HEK293 (cell line): ENCODE measurements around the gene MGAM2.

Source experiments
- CTCF ChIA-PET: fragments of 350-600 bp; formaldehyde crosslinking; extraction: SDS; loops from one replicate; lab custom pipeline; 2021; ENCODE audit warnings: antibody characterized with exemption; lab: Yijun Ruan, JAX
- POLR2A ChIA-PET: fragments of 300-600 bp; formaldehyde crosslinking; extraction: SDS; loops from one replicate; lab custom pipeline; 2020; ENCODE audit warnings: antibody characterized with exemption, inconsistent platforms; lab: Yijun Ruan, JAX
- H3K27ac ChIP-seq: fragments of 200-500 bp; sonication (Bioruptor generic); 2 replicates; pipeline ENCODE4 v1.5.1; 2014; ENCODE audit warnings: low read depth, low read length, control low read depth, inconsistent platforms; ENCODE audit errors: extremely low read depth
- H3K36me3 ChIP-seq, 2 experiments: fragments of 200-500 bp in 1 of 2; sonication (Bioruptor generic) in 1 of 2; 1 replicate in 1 of 2; 2 replicates in 1 of 2; pipeline ENCODE4 v1.5.1; 2014 to 2017; ENCODE audit warnings: inconsistent platforms in 2 of 2, low read length in 2 of 2; ENCODE audit not compliant: control insufficient read depth in 2 of 2, insufficient read depth in 1 of 2
- H3K4me1 ChIP-seq: fragments of 200-500 bp; sonication (Bioruptor generic); 2 replicates; pipeline ENCODE4 v1.5.1; 2014; ENCODE audit warnings: mild to moderate bottlenecking, low read length, inconsistent platforms; ENCODE audit not compliant: control insufficient read depth, insufficient read depth
- H3K4me3 ChIP-seq: 2 replicates; pipeline ENCODE4 v1.5.1; 2011; ENCODE audit warnings: low read depth, mild to moderate bottlenecking, control low read depth, low read length, moderate library complexity
- H3K9me3 ChIP-seq: fragments of 200-500 bp; sonication (Bioruptor generic); 2 replicates; pipeline ENCODE4 v1.5.1; 2014; ENCODE audit warnings: low read depth, low read length, inconsistent platforms; ENCODE audit not compliant: control insufficient read depth, insufficient read depth
- KLF9 ChIP-seq: fragments of 450-650 bp; formaldehyde crosslinking; IDR thresholded peaks from 2 replicates; pipeline ENCODE4 v1.5.1; 2016; ENCODE audit warnings: missing biosample characterization, missing genetic modification characterization, low read depth
- SCRT2 ChIP-seq: fragments of 450-650 bp; formaldehyde crosslinking; IDR thresholded peaks from 2 replicates; pipeline ENCODE4 v1.5.1; 2016; ENCODE audit warnings: missing biosample characterization, missing genetic modification characterization
- TCF7L2 ChIP-seq: IDR thresholded peaks from 2 replicates; pipeline ENCODE4 v1.6.1; 2011; ENCODE audit warnings: low read depth, mild to moderate bottlenecking, inconsistent platforms, low read length, moderate library complexity, borderline replicate concordance
- ZFP3 ChIP-seq: fragments of 450-650 bp; formaldehyde crosslinking; IDR thresholded peaks from 2 replicates; pipeline ENCODE4 v1.5.1; 2016; ENCODE audit warnings: low read depth, missing biosample characterization, missing genetic modification characterization
- ZNF121 ChIP-seq: fragments of 450-650 bp; formaldehyde crosslinking; IDR thresholded peaks from 2 replicates; pipeline ENCODE4 v1.5.1; 2016; ENCODE audit warnings: missing biosample characterization, missing genetic modification characterization
- ZNF157 ChIP-seq: fragments of 450-650 bp; formaldehyde crosslinking; IDR thresholded peaks from 2 replicates; pipeline ENCODE4 v1.5.1; 2016; ENCODE audit warnings: missing biosample characterization, missing genetic modification characterization
- ZNF174 ChIP-seq: fragments of 450-650 bp; formaldehyde crosslinking; IDR thresholded peaks from 2 replicates; pipeline ENCODE4 v1.5.0; 2017; ENCODE audit warnings: missing biosample characterization, mild to moderate bottlenecking, missing genetic modification characterization
- ZNF335 ChIP-seq: fragments of 450-650 bp; formaldehyde crosslinking; conservative IDR thresholded peaks from 2 replicates; pipeline ENCODE4 v1.5.1; 2016; ENCODE audit warnings: missing biosample characterization, missing genetic modification characterization
- ZNF354C ChIP-seq: fragments of 450-650 bp; formaldehyde crosslinking; IDR thresholded peaks from 2 replicates; pipeline ENCODE4 v1.5.1; 2016; ENCODE audit warnings: missing biosample characterization, missing genetic modification characterization, low read depth, borderline replicate concordance
- ZNF391 ChIP-seq: fragments of 450-650 bp; formaldehyde crosslinking; IDR thresholded peaks from 2 replicates; pipeline ENCODE4 v1.5.1; 2016; ENCODE audit warnings: low read depth, missing biosample characterization, missing genetic modification characterization, borderline replicate concordance
- ZNF423 ChIP-seq: fragments of 450-650 bp; formaldehyde crosslinking; IDR thresholded peaks from 2 replicates; pipeline ENCODE4 v1.5.1; 2016; ENCODE audit warnings: missing biosample characterization, missing genetic modification characterization
- ZNF529 ChIP-seq: fragments of 450-650 bp; formaldehyde crosslinking; IDR thresholded peaks from 2 replicates; pipeline ENCODE4 v1.5.1; 2017; ENCODE audit warnings: missing genetic modification characterization, missing biosample characterization; ENCODE audit not compliant: insufficient replicate concordance
- ZNF747 ChIP-seq: fragments of 450-650 bp; formaldehyde crosslinking; IDR thresholded peaks from 2 replicates; pipeline ENCODE4 v1.5.1; 2016; ENCODE audit warnings: missing biosample characterization, missing genetic modification characterization
- ZNF768 ChIP-seq: fragments of 450-650 bp; formaldehyde crosslinking; IDR thresholded peaks from 2 replicates; pipeline ENCODE4 v1.5.1; 2018; ENCODE audit warnings: missing biosample characterization, mild to moderate bottlenecking, missing genetic modification characterization
- ZNF785 ChIP-seq: fragments of 450-650 bp; formaldehyde crosslinking; IDR thresholded peaks from 2 replicates; pipeline ENCODE4 v1.5.1; 2016; ENCODE audit warnings: missing biosample characterization, missing genetic modification characterization
- ZNF791 ChIP-seq: fragments of 450-650 bp; formaldehyde crosslinking; IDR thresholded peaks from 2 replicates; pipeline ENCODE4 v1.5.1; 2016; ENCODE audit warnings: missing biosample characterization, missing genetic modification characterization
- TF ChIP-seq, protein P1 (sequence below): fragments of 450-650 bp; IDR thresholded peaks from 2 replicates; pipeline ENCODE4 v1.5.1; 2018; ENCODE audit warnings: missing biosample characterization, missing genetic modification characterization
- TF ChIP-seq, protein P2 (sequence below): fragments of 450-650 bp; formaldehyde crosslinking; optimal IDR thresholded peaks from 2 replicates; pipeline ENCODE3; 2016; ENCODE audit warnings: missing biosample characterization, mild to moderate bottlenecking, missing genetic modification characterization
- TF ChIP-seq, protein P3 (sequence below): fragments of 450-650 bp; formaldehyde crosslinking; IDR thresholded peaks from 2 replicates; pipeline ENCODE4 v1.5.1; 2016; ENCODE audit warnings: missing biosample characterization, missing genetic modification characterization
- TF ChIP-seq, protein P4 (sequence below): fragments of 450-650 bp; formaldehyde crosslinking; IDR thresholded peaks from 2 replicates; pipeline ENCODE4 v1.5.1; 2016; ENCODE audit warnings: missing biosample characterization, missing genetic modification characterization
- TF ChIP-seq, protein P5 (sequence below): fragments of 450-650 bp; formaldehyde crosslinking; IDR thresholded peaks from 2 replicates; pipeline ENCODE4; 2016; ENCODE audit warnings: missing biosample characterization, missing genetic modification characterization

MGAM2 gene

DNA sequence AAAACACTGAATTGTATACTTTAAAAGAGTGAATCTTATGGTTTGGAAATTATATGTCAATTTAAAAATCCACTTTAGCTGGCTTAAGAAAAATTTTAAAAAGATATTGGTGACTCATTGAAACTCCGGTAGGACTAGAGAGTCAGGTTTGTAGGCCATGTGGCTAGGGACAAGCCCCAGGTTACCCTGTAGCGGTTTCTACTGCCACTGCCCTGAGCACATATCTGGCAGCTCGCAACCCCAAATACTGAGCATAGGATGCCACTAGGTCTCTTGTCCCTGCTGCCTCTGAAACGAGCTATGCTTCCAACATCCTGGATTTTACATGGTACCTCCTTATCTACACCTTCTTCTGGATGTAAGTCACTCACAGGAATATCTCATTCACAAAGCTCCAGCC lies 1.4 kb upstream of the MGAM2 start (continued):
- TF ChIP-seq ZNF391 (tag by site-specific recombination) (no peak), ZNF335 (no peak)

DNA sequence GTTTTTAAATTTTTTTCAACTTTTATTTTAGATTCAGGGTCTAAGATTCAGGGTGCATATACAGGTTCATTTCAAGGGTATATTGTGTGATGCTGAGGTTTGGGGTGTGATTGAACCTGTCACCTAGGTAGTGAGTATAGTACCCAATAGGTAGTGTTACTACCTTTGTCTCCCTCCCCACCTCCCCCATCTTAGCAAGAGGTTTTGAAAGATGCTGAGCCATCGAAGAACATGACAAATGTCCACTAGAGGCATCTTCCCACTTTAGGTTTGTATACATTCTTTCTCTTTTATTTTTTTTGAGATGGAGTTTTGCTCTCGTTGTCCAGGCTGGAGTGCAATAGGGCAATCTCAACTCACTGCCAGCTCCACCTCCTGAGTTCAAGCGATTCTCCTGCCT lies 880 bp upstream of the MGAM2 start:
- ChIA-PET CTCF (interaction anchor here (0.5 to 1.1 kb wide), 2 partner anchors 135 to 192 kb away, joined by 3 to 4 read pairs; no protein-coding TSS in a partner anchor), POLR2A (no interaction called here)
- TF ChIP-seq, protein P1, sequence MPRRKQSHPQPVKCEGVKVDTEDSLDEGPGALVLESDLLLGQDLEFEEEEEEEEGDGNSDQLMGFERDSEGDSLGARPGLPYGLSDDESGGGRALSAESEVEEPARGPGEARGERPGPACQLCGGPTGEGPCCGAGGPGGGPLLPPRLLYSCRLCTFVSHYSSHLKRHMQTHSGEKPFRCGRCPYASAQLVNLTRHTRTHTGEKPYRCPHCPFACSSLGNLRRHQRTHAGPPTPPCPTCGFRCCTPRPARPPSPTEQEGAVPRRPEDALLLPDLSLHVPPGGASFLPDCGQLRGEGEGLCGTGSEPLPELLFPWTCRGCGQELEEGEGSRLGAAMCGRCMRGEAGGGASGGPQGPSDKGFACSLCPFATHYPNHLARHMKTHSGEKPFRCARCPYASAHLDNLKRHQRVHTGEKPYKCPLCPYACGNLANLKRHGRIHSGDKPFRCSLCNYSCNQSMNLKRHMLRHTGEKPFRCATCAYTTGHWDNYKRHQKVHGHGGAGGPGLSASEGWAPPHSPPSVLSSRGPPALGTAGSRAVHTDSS (tag by site-specific recombination), result no peak
- no peak for TF ChIP-seq ZNF785 (tag by site-specific recombination)
- TF ChIP-seq ZNF768 (tag by site-specific recombination), result no peak
- TF ChIP-seq, protein P2, sequence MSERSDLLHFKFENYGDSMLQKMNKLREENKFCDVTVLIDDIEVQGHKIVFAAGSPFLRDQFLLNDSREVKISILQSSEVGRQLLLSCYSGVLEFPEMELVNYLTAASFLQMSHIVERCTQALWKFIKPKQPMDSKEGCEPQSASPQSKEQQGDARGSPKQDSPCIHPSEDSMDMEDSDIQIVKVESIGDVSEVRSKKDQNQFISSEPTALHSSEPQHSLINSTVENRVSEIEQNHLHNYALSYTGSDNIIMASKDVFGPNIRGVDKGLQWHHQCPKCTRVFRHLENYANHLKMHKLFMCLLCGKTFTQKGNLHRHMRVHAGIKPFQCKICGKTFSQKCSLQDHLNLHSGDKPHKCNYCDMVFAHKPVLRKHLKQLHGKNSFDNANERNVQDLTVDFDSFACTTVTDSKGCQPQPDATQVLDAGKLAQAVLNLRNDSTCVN (tag by site-specific recombination), result no peak
- no peak for TF ChIP-seq ZNF354C (tag by site-specific recombination)
- TF ChIP-seq, protein P3, sequence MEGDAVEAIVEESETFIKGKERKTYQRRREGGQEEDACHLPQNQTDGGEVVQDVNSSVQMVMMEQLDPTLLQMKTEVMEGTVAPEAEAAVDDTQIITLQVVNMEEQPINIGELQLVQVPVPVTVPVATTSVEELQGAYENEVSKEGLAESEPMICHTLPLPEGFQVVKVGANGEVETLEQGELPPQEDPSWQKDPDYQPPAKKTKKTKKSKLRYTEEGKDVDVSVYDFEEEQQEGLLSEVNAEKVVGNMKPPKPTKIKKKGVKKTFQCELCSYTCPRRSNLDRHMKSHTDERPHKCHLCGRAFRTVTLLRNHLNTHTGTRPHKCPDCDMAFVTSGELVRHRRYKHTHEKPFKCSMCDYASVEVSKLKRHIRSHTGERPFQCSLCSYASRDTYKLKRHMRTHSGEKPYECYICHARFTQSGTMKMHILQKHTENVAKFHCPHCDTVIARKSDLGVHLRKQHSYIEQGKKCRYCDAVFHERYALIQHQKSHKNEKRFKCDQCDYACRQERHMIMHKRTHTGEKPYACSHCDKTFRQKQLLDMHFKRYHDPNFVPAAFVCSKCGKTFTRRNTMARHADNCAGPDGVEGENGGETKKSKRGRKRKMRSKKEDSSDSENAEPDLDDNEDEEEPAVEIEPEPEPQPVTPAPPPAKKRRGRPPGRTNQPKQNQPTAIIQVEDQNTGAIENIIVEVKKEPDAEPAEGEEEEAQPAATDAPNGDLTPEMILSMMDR (tag by site-specific recombination), result no peak
- TF ChIP-seq ZFP3, result no peak
- TF ChIP-seq SCRT2 (tag by site-specific recombination), result no peak
- no peak for TF ChIP-seq ZNF157
- TF ChIP-seq ZNF747 (tag by site-specific recombination), result no peak
- TF ChIP-seq ZNF174, result no peak
- TF ChIP-seq ZNF121, result no peak
- no peak for TF ChIP-seq ZNF791
- TF ChIP-seq, protein P4, sequence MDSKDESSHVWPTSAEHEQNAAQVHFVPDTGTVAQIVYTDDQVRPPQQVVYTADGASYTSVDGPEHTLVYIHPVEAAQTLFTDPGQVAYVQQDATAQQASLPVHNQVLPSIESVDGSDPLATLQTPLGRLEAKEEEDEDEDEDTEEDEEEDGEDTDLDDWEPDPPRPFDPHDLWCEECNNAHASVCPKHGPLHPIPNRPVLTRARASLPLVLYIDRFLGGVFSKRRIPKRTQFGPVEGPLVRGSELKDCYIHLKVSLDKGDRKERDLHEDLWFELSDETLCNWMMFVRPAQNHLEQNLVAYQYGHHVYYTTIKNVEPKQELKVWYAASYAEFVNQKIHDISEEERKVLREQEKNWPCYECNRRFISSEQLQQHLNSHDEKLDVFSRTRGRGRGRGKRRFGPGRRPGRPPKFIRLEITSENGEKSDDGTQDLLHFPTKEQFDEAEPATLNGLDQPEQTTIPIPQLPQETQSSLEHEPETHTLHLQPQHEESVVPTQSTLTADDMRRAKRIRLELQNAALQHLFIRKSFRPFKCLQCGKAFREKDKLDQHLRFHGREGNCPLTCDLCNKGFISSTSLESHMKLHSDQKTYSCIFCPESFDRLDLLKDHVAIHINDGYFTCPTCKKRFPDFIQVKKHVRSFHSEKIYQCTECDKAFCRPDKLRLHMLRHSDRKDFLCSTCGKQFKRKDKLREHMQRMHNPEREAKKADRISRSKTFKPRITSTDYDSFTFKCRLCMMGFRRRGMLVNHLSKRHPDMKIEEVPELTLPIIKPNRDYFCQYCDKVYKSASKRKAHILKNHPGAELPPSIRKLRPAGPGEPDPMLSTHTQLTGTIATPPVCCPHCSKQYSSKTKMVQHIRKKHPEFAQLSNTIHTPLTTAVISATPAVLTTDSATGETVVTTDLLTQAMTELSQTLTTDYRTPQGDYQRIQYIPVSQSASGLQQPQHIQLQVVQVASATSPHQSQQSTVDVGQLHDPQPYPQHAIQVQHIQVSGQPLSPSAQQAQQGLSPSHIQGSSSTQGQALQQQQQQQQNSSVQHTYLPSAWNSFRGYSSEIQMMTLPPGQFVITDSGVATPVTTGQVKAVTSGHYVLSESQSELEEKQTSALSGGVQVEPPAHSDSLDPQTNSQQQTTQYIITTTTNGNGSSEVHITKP (tag by site-specific recombination), result no peak
- no peak for TF ChIP-seq KLF9
- TF ChIP-seq ZNF423 (tag by site-specific recombination), result no peak
- no peak for TF ChIP-seq TCF7L2
- TF ChIP-seq, protein P5, sequence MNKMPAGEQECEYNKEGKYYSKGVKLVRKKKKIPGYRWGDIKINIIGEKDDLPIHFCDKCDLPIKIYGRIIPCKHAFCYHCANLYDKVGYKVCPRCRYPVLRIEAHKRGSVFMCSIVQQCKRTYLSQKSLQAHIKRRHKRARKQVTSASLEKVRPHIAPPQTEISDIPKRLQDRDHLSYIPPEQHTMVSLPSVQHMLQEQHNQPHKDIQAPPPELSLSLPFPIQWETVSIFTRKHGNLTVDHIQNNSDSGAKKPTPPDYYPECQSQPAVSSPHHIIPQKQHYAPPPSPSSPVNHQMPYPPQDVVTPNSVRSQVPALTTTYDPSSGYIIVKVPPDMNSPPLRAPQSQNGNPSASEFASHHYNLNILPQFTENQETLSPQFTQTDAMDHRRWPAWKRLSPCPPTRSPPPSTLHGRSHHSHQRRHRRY (tag by site-specific recombination), result no peak
- no peak for TF ChIP-seq ZNF529 (tag by site-specific recombination)

More for the DNA sequence above, 880 bp upstream of the MGAM2 start:
- Histone ChIP-seq H3K27ac (no peak overlapping the region), H3K4me3 (no peak overlapping the region), H3K9me3 (no peaks in the 10 kb centered on the region), H3K36me3 (no peaks in the 10 kb centered on the region), H3K4me1 (no peaks in the 10 kb centered on the region)
